GM23338 (cell line): ENCODE results near the gene WARS2.
"Not testable (repeated sequence)": the region's sequence is repeated elsewhere in the genome, so short reads cannot be mapped to it uniquely, and the experiment has no call there.

ENCODE experiments used
- CREB1 ChIP-seq: fragments of 250-450 bp; sonication (Bioruptor Pico); IDR thresholded peaks from 2 replicates; pipeline ENCODE4 v1.5.0; 2020; ENCODE audit warnings: low read depth, mild to moderate bottlenecking, moderate library complexity
- EZH2 ChIP-seq: fragments of 200-600 bp; sonication (generic); IDR thresholded peaks from one replicate; pipeline ENCODE4 v1.8.0; 2017; ENCODE audit warnings: antibody characterized with exemption, mild to moderate bottlenecking, low read depth; ENCODE audit not compliant: unreplicated experiment
- EZH2phosphoT487 ChIP-seq: fragments of 200-600 bp; sonication (generic); IDR thresholded peaks from one replicate; pipeline ENCODE4 v1.8.1; 2018; ENCODE audit warnings: antibody characterized with exemption; ENCODE audit not compliant: unreplicated experiment
- JUNB ChIP-seq: IDR thresholded peaks from one replicate; pipeline ENCODE4 v1.6.1; 2016; ENCODE audit warnings: antibody characterized with exemption; ENCODE audit not compliant: unreplicated experiment
- POLR2AphosphoS5 ChIP-seq: IDR thresholded peaks from 2 replicates; pipeline ENCODE4 v1.6.1; 2016; ENCODE audit warnings: antibody characterized with exemption, low read depth
- ZNF114 ChIP-seq: fragments of 250-450 bp; sonication (Bioruptor Pico); IDR thresholded peaks from 2 replicates; pipeline ENCODE4 v1.5.0; 2020; ENCODE audit warnings: mild to moderate bottlenecking, moderate library complexity
- ZNF331 ChIP-seq: fragments of 250-450 bp; sonication (Bioruptor Pico); IDR thresholded peaks from 2 replicates; pipeline ENCODE4 v1.5.0; 2020; ENCODE audit warnings: low read depth, mild to moderate bottlenecking, moderate library complexity
- TF ChIP-seq, protein P1 (sequence below), 2 experiments: fragments of 200-600 bp in 1 of 2; sonication (generic) in 1 of 2; conservative IDR thresholded peaks; 2 replicates each; pipeline versions ENCODE4 v1.5.1 to v1.6.1; 2016 to 2017; ENCODE audit warnings: antibody characterized with exemption in 2 of 2, low read depth in 2 of 2, mild to moderate bottlenecking in 2 of 2, moderate library complexity in 1 of 2
- TF ChIP-seq, protein P2 (sequence below): IDR thresholded peaks from one replicate; pipeline ENCODE4 v1.6.1; 2018; ENCODE audit warnings: antibody characterized with exemption; ENCODE audit not compliant: unreplicated experiment
- TF ChIP-seq, protein P3 (sequence below): IDR thresholded peaks from 2 replicates; pipeline ENCODE4 v1.6.1; 2016; ENCODE audit warnings: antibody characterized with exemption

DNA sequence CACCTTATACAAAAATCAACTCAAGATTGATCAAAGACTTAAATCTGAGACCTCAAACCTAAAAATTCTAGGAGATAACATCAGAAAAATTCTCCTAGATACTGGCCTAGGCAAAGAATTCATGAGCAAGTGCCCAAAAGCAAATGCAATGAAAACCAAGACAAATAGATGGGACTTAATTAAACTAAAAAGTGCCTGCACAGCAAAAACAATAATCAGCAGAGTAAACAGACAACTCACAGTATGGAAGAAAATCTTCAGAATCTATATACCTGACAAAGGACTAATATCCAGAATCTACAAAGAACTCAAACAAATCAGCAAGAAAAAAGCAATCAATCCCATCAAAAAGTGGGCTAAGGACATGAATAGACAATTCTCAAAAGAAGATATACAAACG lies 18.6 kb downstream of the WARS2 start:
- TF ChIP-seq, protein P1, sequence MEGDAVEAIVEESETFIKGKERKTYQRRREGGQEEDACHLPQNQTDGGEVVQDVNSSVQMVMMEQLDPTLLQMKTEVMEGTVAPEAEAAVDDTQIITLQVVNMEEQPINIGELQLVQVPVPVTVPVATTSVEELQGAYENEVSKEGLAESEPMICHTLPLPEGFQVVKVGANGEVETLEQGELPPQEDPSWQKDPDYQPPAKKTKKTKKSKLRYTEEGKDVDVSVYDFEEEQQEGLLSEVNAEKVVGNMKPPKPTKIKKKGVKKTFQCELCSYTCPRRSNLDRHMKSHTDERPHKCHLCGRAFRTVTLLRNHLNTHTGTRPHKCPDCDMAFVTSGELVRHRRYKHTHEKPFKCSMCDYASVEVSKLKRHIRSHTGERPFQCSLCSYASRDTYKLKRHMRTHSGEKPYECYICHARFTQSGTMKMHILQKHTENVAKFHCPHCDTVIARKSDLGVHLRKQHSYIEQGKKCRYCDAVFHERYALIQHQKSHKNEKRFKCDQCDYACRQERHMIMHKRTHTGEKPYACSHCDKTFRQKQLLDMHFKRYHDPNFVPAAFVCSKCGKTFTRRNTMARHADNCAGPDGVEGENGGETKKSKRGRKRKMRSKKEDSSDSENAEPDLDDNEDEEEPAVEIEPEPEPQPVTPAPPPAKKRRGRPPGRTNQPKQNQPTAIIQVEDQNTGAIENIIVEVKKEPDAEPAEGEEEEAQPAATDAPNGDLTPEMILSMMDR (conservative IDR thresholded peaks at IDR 0.05; ENCODE audit: low read depth in 2 of 2), result not testable (repeated sequence)
- TF ChIP-seq CREB1 (CRISPR knock-in tag); EZH2phosphoT487; ZNF114; POLR2AphosphoS5; EZH2; JUNB; ZNF331: not testable (repeated sequence)
- TF ChIP-seq, protein P2, sequence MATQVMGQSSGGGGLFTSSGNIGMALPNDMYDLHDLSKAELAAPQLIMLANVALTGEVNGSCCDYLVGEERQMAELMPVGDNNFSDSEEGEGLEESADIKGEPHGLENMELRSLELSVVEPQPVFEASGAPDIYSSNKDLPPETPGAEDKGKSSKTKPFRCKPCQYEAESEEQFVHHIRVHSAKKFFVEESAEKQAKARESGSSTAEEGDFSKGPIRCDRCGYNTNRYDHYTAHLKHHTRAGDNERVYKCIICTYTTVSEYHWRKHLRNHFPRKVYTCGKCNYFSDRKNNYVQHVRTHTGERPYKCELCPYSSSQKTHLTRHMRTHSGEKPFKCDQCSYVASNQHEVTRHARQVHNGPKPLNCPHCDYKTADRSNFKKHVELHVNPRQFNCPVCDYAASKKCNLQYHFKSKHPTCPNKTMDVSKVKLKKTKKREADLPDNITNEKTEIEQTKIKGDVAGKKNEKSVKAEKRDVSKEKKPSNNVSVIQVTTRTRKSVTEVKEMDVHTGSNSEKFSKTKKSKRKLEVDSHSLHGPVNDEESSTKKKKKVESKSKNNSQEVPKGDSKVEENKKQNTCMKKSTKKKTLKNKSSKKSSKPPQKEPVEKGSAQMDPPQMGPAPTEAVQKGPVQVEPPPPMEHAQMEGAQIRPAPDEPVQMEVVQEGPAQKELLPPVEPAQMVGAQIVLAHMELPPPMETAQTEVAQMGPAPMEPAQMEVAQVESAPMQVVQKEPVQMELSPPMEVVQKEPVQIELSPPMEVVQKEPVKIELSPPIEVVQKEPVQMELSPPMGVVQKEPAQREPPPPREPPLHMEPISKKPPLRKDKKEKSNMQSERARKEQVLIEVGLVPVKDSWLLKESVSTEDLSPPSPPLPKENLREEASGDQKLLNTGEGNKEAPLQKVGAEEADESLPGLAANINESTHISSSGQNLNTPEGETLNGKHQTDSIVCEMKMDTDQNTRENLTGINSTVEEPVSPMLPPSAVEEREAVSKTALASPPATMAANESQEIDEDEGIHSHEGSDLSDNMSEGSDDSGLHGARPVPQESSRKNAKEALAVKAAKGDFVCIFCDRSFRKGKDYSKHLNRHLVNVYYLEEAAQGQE, result not testable (repeated sequence)
- TF ChIP-seq, protein P3, sequence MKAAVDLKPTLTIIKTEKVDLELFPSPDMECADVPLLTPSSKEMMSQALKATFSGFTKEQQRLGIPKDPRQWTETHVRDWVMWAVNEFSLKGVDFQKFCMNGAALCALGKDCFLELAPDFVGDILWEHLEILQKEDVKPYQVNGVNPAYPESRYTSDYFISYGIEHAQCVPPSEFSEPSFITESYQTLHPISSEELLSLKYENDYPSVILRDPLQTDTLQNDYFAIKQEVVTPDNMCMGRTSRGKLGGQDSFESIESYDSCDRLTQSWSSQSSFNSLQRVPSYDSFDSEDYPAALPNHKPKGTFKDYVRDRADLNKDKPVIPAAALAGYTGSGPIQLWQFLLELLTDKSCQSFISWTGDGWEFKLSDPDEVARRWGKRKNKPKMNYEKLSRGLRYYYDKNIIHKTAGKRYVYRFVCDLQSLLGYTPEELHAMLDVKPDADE, result not testable (repeated sequence)
